ENCODE results near the gene EPGN. TPM values are rescaled to one million over a fixed set of nuclear protein-coding genes. Genes with fewer than 3 reads are reported as not detected.

Gene EPGN
- total RNA-seq, 5 donors from 2014 or later (not counting 1 experiment from before 2014, with no cell fraction given), result 0.77 to 4.0 TPM; not detected in 3

- no peak overlapping the region for H3K4me3 Mint-ChIP-seq
- Histone ChIP-seq H3K9me3 (no peaks in the 10 kb centered on the region), H3K4me3 (ENCODE audit: control insufficient read depth in 1 of 2, extremely low read depth in 1 of 2, low read length in 1 of 2) (no peak overlapping the region), H3K36me3 (ENCODE audit: control insufficient read depth in 2 of 2, extremely low read depth in 1 of 2, insufficient read depth in 1 of 2, low read length in 1 of 2) (peaks cover 0 to 2% of the 10 kb centered on the region in 2 donors), H3K4me1 (ENCODE audit: control insufficient read depth in 1 of 2, extremely low read depth in 1 of 2, insufficient read depth in 2 of 2, low read length in 2 of 2) (no peaks in the 10 kb centered on the region), H3K27me3 (replicated peaks in 1 of 2; ENCODE audit: control insufficient read depth in 2 of 2, extremely low read depth in 1 of 2, insufficient read depth in 2 of 2, low read length in 1 of 2) (no peaks in the 10 kb centered on the region), H3K27ac (ENCODE audit: low read length) (no peak overlapping the region)
- no peaks in the 10 kb centered on the region for H3K27me3 Mint-ChIP-seq
- H3K36me3 Mint-ChIP-seq, result peaks cover 5% of the 10 kb centered on the region
- ATAC-seq (replicated peaks in 1 of 4) (no peak), DNase-seq (no peak)
- no peaks in the 10 kb centered on the region for H3K4me1 Mint-ChIP-seq
- H3K9me3 Mint-ChIP-seq, result no peaks in the 10 kb centered on the region
- WGBS (ENCODE audit: insufficient coverage), result 67% methylated on average over 1 of the region's 1 CpG
- CTCF ChIA-PET, result no interaction called here
- H3K27ac Mint-ChIP-seq, result no peak overlapping the region
- POLR2A ChIA-PET, result no interaction called here
Measured at GRCh38 chr4:74287164-74287563, 21.1 kb upstream of the EPGN start.

GRCh38 chr4:74287791-74288190, 20.5 kb upstream of the EPGN start:
- no peak overlapping the region for H3K27ac ChIP-seq (ENCODE audit: low read length)
- no peaks in the 10 kb centered on the region for H3K9me3 ChIP-seq
- no peaks in the 10 kb centered on the region for H3K9me3 Mint-ChIP-seq
- no peaks in the 10 kb centered on the region for H3K4me1 ChIP-seq (ENCODE audit: control insufficient read depth in 1 of 2, extremely low read depth in 1 of 2, insufficient read depth in 2 of 2, low read length in 2 of 2)
- CTCF ChIA-PET, result no interaction called here
- ATAC-seq (replicated peaks in 1 of 4) (no peak), DNase-seq (no peak)
- H3K4me3 Mint-ChIP-seq, result no peak overlapping the region
- H3K27me3 Mint-ChIP-seq, result no peaks in the 10 kb centered on the region
- H3K27me3 ChIP-seq (replicated peaks in 1 of 2; ENCODE audit: control insufficient read depth in 2 of 2, extremely low read depth in 1 of 2, insufficient read depth in 2 of 2, low read length in 1 of 2), result no peaks in the 10 kb centered on the region
- H3K36me3 Mint-ChIP-seq, result peaks cover 5% of the 10 kb centered on the region
- no peak overlapping the region for H3K4me3 ChIP-seq (ENCODE audit: control insufficient read depth in 1 of 2, extremely low read depth in 1 of 2, low read length in 1 of 2)
- no peak overlapping the region for H3K27ac Mint-ChIP-seq
- H3K4me1 Mint-ChIP-seq, result no peaks in the 10 kb centered on the region
- H3K36me3 ChIP-seq (ENCODE audit: control insufficient read depth in 2 of 2, extremely low read depth in 1 of 2, insufficient read depth in 1 of 2, low read length in 1 of 2), result peaks cover 0 to 2% of the 10 kb centered on the region in 2 donors
- POLR2A ChIA-PET, result no interaction called here

GRCh38 chr4:74291471-74291870, 16.8 kb upstream of the EPGN start:
- DNase-seq, result no peak
- H3K4me3 ChIP-seq (ENCODE audit: control insufficient read depth in 1 of 2, extremely low read depth in 1 of 2, low read length in 1 of 2), result no peak overlapping the region
- POLR2A ChIA-PET, result no interaction called here
- H3K27me3 ChIP-seq (replicated peaks in 1 of 2; ENCODE audit: control insufficient read depth in 2 of 2, extremely low read depth in 1 of 2, insufficient read depth in 2 of 2, low read length in 1 of 2), result no peaks in the 10 kb centered on the region
- no peak overlapping the region for H3K27ac Mint-ChIP-seq
- H3K9me3 Mint-ChIP-seq, result no peaks in the 10 kb centered on the region
- H3K36me3 Mint-ChIP-seq, result no peaks in the 10 kb centered on the region
- H3K4me1 ChIP-seq (ENCODE audit: control insufficient read depth in 1 of 2, extremely low read depth in 1 of 2, insufficient read depth in 2 of 2, low read length in 2 of 2), result no peaks in the 10 kb centered on the region
- H3K9me3 ChIP-seq, result no peaks in the 10 kb centered on the region
- H3K36me3 ChIP-seq (ENCODE audit: control insufficient read depth in 2 of 2, extremely low read depth in 1 of 2, insufficient read depth in 1 of 2, low read length in 1 of 2), result peaks cover 0 to 2% of the 10 kb centered on the region in 2 donors
- H3K4me1 Mint-ChIP-seq, result no peaks in the 10 kb centered on the region
- H3K27me3 Mint-ChIP-seq, result no peaks in the 10 kb centered on the region
- no CpG with 5 or more reads among the region's 1 CpG for WGBS (ENCODE audit: insufficient coverage)
- H3K4me3 Mint-ChIP-seq, result no peak overlapping the region
- no peak for ATAC-seq (replicated peaks in 1 of 4)
- CTCF ChIA-PET, result interaction anchor here (0.6 to 0.8 kb wide), 2 partner anchors 12 to 133 kb away, joined by 3 read pairs; no protein-coding TSS in a partner anchor
- no peak overlapping the region for H3K27ac ChIP-seq (ENCODE audit: low read length)

GRCh38 chr4:74292111-74292870, 16.0 kb upstream of the EPGN start:
- Mint-ChIP-seq H3K36me3 (no peaks in the 10 kb centered on the region), H3K27me3 (no peaks in the 10 kb centered on the region), H3K27ac (no peak overlapping the region), H3K4me1 (no peaks in the 10 kb centered on the region), H3K9me3 (no peaks in the 10 kb centered on the region), H3K4me3 (no peak overlapping the region)
- DNase-seq (no peak), ATAC-seq (replicated peaks in 1 of 4) (no peak)
- CTCF ChIA-PET, result no interaction called here
- Histone ChIP-seq H3K4me1 (ENCODE audit: control insufficient read depth in 1 of 2, extremely low read depth in 1 of 2, insufficient read depth in 2 of 2, low read length in 2 of 2) (no peaks in the 10 kb centered on the region), H3K4me3 (ENCODE audit: control insufficient read depth in 1 of 2, extremely low read depth in 1 of 2, low read length in 1 of 2) (no peak overlapping the region), H3K36me3 (ENCODE audit: control insufficient read depth in 2 of 2, extremely low read depth in 1 of 2, insufficient read depth in 1 of 2, low read length in 1 of 2) (peaks cover 0 to 2% of the 10 kb centered on the region in 2 donors), H3K9me3 (no peaks in the 10 kb centered on the region), H3K27ac (ENCODE audit: low read length) (no peak overlapping the region), H3K27me3 (replicated peaks in 1 of 2; ENCODE audit: control insufficient read depth in 2 of 2, extremely low read depth in 1 of 2, insufficient read depth in 2 of 2, low read length in 1 of 2) (no peaks in the 10 kb centered on the region)
- POLR2A ChIA-PET, result no interaction called here

- no peak overlapping the region for H3K27ac Mint-ChIP-seq
- WGBS (ENCODE audit: insufficient coverage), result no CpG with 5 or more reads among the region's 2 CpGs
Measured at GRCh38 chr4:74293558-74293957, 14.7 kb upstream of the EPGN start.

GRCh38 chr4:74294681-74295080, 13.6 kb upstream of the EPGN start:
- POLR2A ChIA-PET, result no interaction called here
- WGBS (ENCODE audit: insufficient coverage), result no CpG with 5 or more reads among the region's 1 CpG
- Mint-ChIP-seq H3K27ac (no peak overlapping the region), H3K4me1 (no peaks in the 10 kb centered on the region), H3K36me3 (no peaks in the 10 kb centered on the region), H3K9me3 (no peaks in the 10 kb centered on the region), H3K27me3 (no peaks in the 10 kb centered on the region), H3K4me3 (no peak overlapping the region)
- Histone ChIP-seq H3K36me3 (ENCODE audit: control insufficient read depth in 2 of 2, extremely low read depth in 1 of 2, insufficient read depth in 1 of 2, low read length in 1 of 2) (no peaks in the 10 kb centered on the region), H3K27me3 (replicated peaks in 1 of 2; ENCODE audit: control insufficient read depth in 2 of 2, extremely low read depth in 1 of 2, insufficient read depth in 2 of 2, low read length in 1 of 2) (no peaks in the 10 kb centered on the region), H3K27ac (ENCODE audit: low read length) (no peak overlapping the region), H3K4me1 (ENCODE audit: control insufficient read depth in 1 of 2, extremely low read depth in 1 of 2, insufficient read depth in 2 of 2, low read length in 2 of 2) (no peaks in the 10 kb centered on the region), H3K4me3 (ENCODE audit: control insufficient read depth in 1 of 2, extremely low read depth in 1 of 2, low read length in 1 of 2) (no peak overlapping the region), H3K9me3 (no peaks in the 10 kb centered on the region)
- CTCF ChIA-PET, result no interaction called here
- ATAC-seq (replicated peaks in 1 of 4), result no peak
- DNase-seq, result no peak

More at GRCh38 chr4:74293558-74293957, 14.7 kb upstream of the EPGN start:
- Histone ChIP-seq H3K27ac (ENCODE audit: low read length) (no peak overlapping the region), H3K4me1 (ENCODE audit: control insufficient read depth in 1 of 2, extremely low read depth in 1 of 2, insufficient read depth in 2 of 2, low read length in 2 of 2) (no peaks in the 10 kb centered on the region), H3K9me3 (no peaks in the 10 kb centered on the region), H3K27me3 (replicated peaks in 1 of 2; ENCODE audit: control insufficient read depth in 2 of 2, extremely low read depth in 1 of 2, insufficient read depth in 2 of 2, low read length in 1 of 2) (no peaks in the 10 kb centered on the region), H3K4me3 (ENCODE audit: control insufficient read depth in 1 of 2, extremely low read depth in 1 of 2, low read length in 1 of 2) (no peak overlapping the region), H3K36me3 (ENCODE audit: control insufficient read depth in 2 of 2, extremely low read depth in 1 of 2, insufficient read depth in 1 of 2, low read length in 1 of 2) (no peaks in the 10 kb centered on the region)
- no peaks in the 10 kb centered on the region for H3K9me3 Mint-ChIP-seq
- no peak overlapping the region for H3K4me3 Mint-ChIP-seq
- H3K4me1 Mint-ChIP-seq, result no peaks in the 10 kb centered on the region
- H3K36me3 Mint-ChIP-seq, result no peaks in the 10 kb centered on the region
- DNase-seq (no peak), ATAC-seq (replicated peaks in 1 of 4) (no peak)
- no peaks in the 10 kb centered on the region for H3K27me3 Mint-ChIP-seq
- POLR2A ChIA-PET, result no interaction called here
- CTCF ChIA-PET, result no interaction called here

GRCh38 chr4:74297539-74297938, 10.7 kb upstream of the EPGN start:
- H3K4me1 Mint-ChIP-seq, result no peaks in the 10 kb centered on the region
- H3K9me3 ChIP-seq, result no peaks in the 10 kb centered on the region
- WGBS (ENCODE audit: insufficient coverage), result no CpG with 5 or more reads among the region's 1 CpG
- no peaks in the 10 kb centered on the region for H3K27me3 Mint-ChIP-seq
- DNase-seq (no peak), ATAC-seq (replicated peaks in 1 of 4) (no peak)
- no peak overlapping the region for H3K4me3 Mint-ChIP-seq
- no peak overlapping the region for H3K4me3 ChIP-seq (ENCODE audit: control insufficient read depth in 1 of 2, extremely low read depth in 1 of 2, low read length in 1 of 2)
- H3K36me3 Mint-ChIP-seq, result no peaks in the 10 kb centered on the region
- no peak overlapping the region for H3K27ac Mint-ChIP-seq
- ChIA-PET POLR2A (no interaction called here), CTCF (interaction anchor here in 1 of 2 donors (1.4 kb wide), 1 partner anchor 66 kb away, joined by 3 read pairs; no protein-coding TSS in a partner anchor)
- no peaks in the 10 kb centered on the region for H3K27me3 ChIP-seq (replicated peaks in 1 of 2; ENCODE audit: control insufficient read depth in 2 of 2, extremely low read depth in 1 of 2, insufficient read depth in 2 of 2, low read length in 1 of 2)
- no peak overlapping the region for H3K27ac ChIP-seq (ENCODE audit: low read length)
- H3K4me1 ChIP-seq (ENCODE audit: control insufficient read depth in 1 of 2, extremely low read depth in 1 of 2, insufficient read depth in 2 of 2, low read length in 2 of 2), result no peaks in the 10 kb centered on the region
- no peaks in the 10 kb centered on the region for H3K9me3 Mint-ChIP-seq
- no peaks in the 10 kb centered on the region for H3K36me3 ChIP-seq (ENCODE audit: control insufficient read depth in 2 of 2, extremely low read depth in 1 of 2, insufficient read depth in 1 of 2, low read length in 1 of 2)

Data from T-cell (primary cell).